CD14-positive monocyte (primary cell): ENCODE data around the gene UGT1A8. TPM values are rescaled to one million over a fixed set of nuclear protein-coding genes. Genes with fewer than 3 reads are reported as not detected.

Source experiments
- DNase-seq, 3 donors: peaks; one replicate each; pipeline ENCODE4 v3.0.0-alpha.2; 2011 to 2022
- H2AFZ ChIP-seq: 2 replicates; pipeline ENCODE4 v1.6.0; 2012; ENCODE audit warnings: mild to moderate bottlenecking, low read depth, low read length, inconsistent platforms; ENCODE audit not compliant: insufficient read depth, poor library complexity, severe bottlenecking
- H3K27ac ChIP-seq, 2 donors: 1 replicate in 1 of 2; 2 replicates in 1 of 2; pipeline ENCODE4 v1.5.1; 2012 to 2013; ENCODE audit warnings: low read length in 2 of 2, control low read depth in 1 of 2, inconsistent platforms in 1 of 2, low read depth in 1 of 2, mild to moderate bottlenecking in 1 of 2
- H3K27me3 ChIP-seq, 2 donors: one replicate each; pipeline versions ENCODE4 v1.6.0 to v1.6.1; 2011 to 2013; ENCODE audit warnings: low read length in 2 of 2; ENCODE audit not compliant: control insufficient read depth in 2 of 2, insufficient read depth in 2 of 2
- H3K36me3 ChIP-seq, 2 donors: replicated peaks in 1 of 2; 1 replicate in 1 of 2; 2 replicates in 1 of 2; pipeline versions ENCODE4 v1.5.1 to v1.6.1; 2012 to 2013; ENCODE audit warnings: low read length in 2 of 2, control low read depth in 1 of 2, inconsistent platforms in 1 of 2, mild to moderate bottlenecking in 1 of 2; ENCODE audit not compliant: insufficient read depth in 2 of 2, control insufficient read depth in 1 of 2
- H3K4me1 ChIP-seq, 2 donors: 1 replicate in 1 of 2; 2 replicates in 1 of 2; pipeline versions ENCODE4 v1.5.1 to v1.6.1; 2012 to 2013; ENCODE audit warnings: low read length in 2 of 2, control low read depth in 1 of 2, inconsistent platforms in 1 of 2, mild to moderate bottlenecking in 1 of 2, moderate library complexity in 1 of 2; ENCODE audit not compliant: insufficient read depth in 2 of 2, control insufficient read depth in 1 of 2
- H3K4me2 ChIP-seq: replicated peaks from 2 replicates; pipeline ENCODE3; 2012; ENCODE audit warnings: low read length, moderate library complexity, mild to moderate bottlenecking; ENCODE audit not compliant: poor library complexity, severe bottlenecking; ENCODE audit errors: extremely low read depth
- H3K4me3 ChIP-seq, 3 experiments: fragments of 200-600 bp in 1 of 3; sonication (generic) in 1 of 3; replicated peaks in 1 of 3; 1 replicate in 2 of 3; 2 replicates in 1 of 3; pipeline ENCODE4 v1.5.1; 2011 to 2013; ENCODE audit warnings: low read length in 3 of 3, mild to moderate bottlenecking in 3 of 3, control low read depth in 2 of 3, low read depth in 2 of 3, inconsistent platforms in 1 of 3, moderate library complexity in 1 of 3
- H3K79me2 ChIP-seq: 2 replicates; pipeline ENCODE4 v1.6.0; 2012; ENCODE audit warnings: mild to moderate bottlenecking, control low read depth, inconsistent platforms, low read length, moderate library complexity; ENCODE audit not compliant: insufficient read depth
- H3K9ac ChIP-seq: 2 replicates; pipeline ENCODE4 v1.6.0; 2017; ENCODE audit warnings: low read length, mild to moderate bottlenecking; ENCODE audit not compliant: insufficient read depth, poor library complexity, severe bottlenecking
- H3K9me3 ChIP-seq, 2 donors: replicated peaks in 1 of 2; 1 replicate in 1 of 2; 2 replicates in 1 of 2; pipeline versions ENCODE4 v1.5.1 to v1.6.1; 2012 to 2013; ENCODE audit warnings: low read length in 2 of 2, control low read depth in 1 of 2; ENCODE audit not compliant: control insufficient read depth in 1 of 2, insufficient read depth in 1 of 2
- H4K20me1 ChIP-seq: 2 replicates; pipeline ENCODE4 v1.6.0; 2012; ENCODE audit warnings: mild to moderate bottlenecking, low read length, control low read depth, moderate library complexity; ENCODE audit not compliant: insufficient read depth
- H3K27ac Mint-ChIP-seq, 7 donors: one replicate each; pipeline ENCODE4 v1.8.0; 2020; ENCODE audit warnings: mild to moderate bottlenecking in 7 of 7, mixed read lengths in 7 of 7, moderate library complexity in 6 of 7, inconsistent platforms in 2 of 7
- H3K27me3 Mint-ChIP-seq, 3 donors: one replicate each; pipeline ENCODE4 v1.8.0; 2021 to 2022; ENCODE audit warnings: low read depth in 3 of 3, mild to moderate bottlenecking in 3 of 3, mixed read lengths in 3 of 3, moderate library complexity in 3 of 3, inconsistent platforms in 1 of 3
- H3K36me3 Mint-ChIP-seq, 2 donors: one replicate each; pipeline ENCODE4 v1.8.0; 2020; ENCODE audit warnings: mixed read lengths in 2 of 2, inconsistent platforms in 1 of 2, mild to moderate bottlenecking in 1 of 2
- H3K4me1 Mint-ChIP-seq: one replicate; pipeline ENCODE4 v1.8.0; 2020; ENCODE audit warnings: mild to moderate bottlenecking, mixed read lengths
- H3K4me3 Mint-ChIP-seq, 2 donors: one replicate each; pipeline ENCODE4 v1.8.0; 2020; ENCODE audit warnings: mild to moderate bottlenecking in 2 of 2, mixed read lengths in 2 of 2, moderate library complexity in 1 of 2
- H3K9me3 Mint-ChIP-seq, 7 donors: one replicate each; pipeline ENCODE4 v1.8.0; 2020 to 2022; ENCODE audit warnings: mixed read lengths in 7 of 7, mild to moderate bottlenecking in 6 of 7, moderate library complexity in 6 of 7, inconsistent platforms in 2 of 7
- WGBS: methylation state at CpG from one replicate; pipeline ENCODE4 v1.1.5; 2013; ENCODE audit warnings: missing lambda C conversion rate; ENCODE audit not compliant: insufficient coverage; 5-methylcytosine and 5-hydroxymethylcytosine counted together
- intact Hi-C, 2 donors: fragments of 100-400 bp; cut with micrococcal nuclease; formaldehyde crosslinking; loops; one replicate each; pipeline versions ENCODE4 v1.15.0 to v1.15.1; 2023
- polyA plus RNA-seq, 3 donors: library from polyadenylated mRNA; depleted of rRNA in 1 of 3; unstranded in 2 of 3; stranded (reverse) in 1 of 3; fragments of 300-500 nt in 2 of 3; fragments of >200 nt in 1 of 3; fragmentation: Illumina TruSeq in 2 of 3; gene quantifications; 1 replicate in 2 of 3; 2 replicates in 1 of 3; pipeline ENCODE4 v1.2.3, GENCODE V29; 2012 to 2021
- TF ChIP-seq, protein P1 (sequence below): fragments of 200-600 bp; IDR thresholded peaks from one replicate; pipeline ENCODE4 v1.8.0; 2022; ENCODE audit warnings: antibody characterized with exemption, mild to moderate bottlenecking

UGT1A8 gene
- polyA plus RNA-seq, 3 donors: not detected

DNA sequence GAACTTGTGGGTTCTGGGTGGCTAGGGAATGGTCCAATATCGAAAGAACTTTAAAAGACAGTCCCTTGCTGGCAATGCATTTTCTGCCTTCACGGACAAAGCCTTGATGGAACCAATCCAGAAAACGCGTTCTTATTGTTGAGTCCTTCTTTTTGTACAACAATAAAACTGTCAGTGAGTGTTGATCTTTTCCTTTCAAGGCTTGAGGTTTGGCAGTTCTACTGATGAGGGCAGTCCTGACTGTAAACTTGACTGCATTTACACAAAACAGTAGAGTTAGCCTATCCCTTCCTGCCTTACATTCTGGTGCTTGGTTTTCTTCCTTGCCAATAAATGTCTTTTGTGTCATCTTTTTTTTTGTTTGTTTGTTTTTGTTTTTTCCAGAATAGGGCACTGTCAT, 61.8 kb downstream of the UGT1A8 start:
- Histone ChIP-seq H3K36me3 (no peaks in the 10 kb centered on the region), H3K9me3 (no peaks in the 10 kb centered on the region), H3K9ac (no peak overlapping the region), H2AFZ (no peak overlapping the region), H3K27ac (no peak overlapping the region), H3K4me2 (no peak overlapping the region), H3K27me3 (no peaks in the 10 kb centered on the region), H3K4me1 (no peaks in the 10 kb centered on the region), H3K4me3 (no peak overlapping the region), H3K79me2 (no peaks in the 10 kb centered on the region), H4K20me1 (no peaks in the 10 kb centered on the region)
- Mint-ChIP-seq H3K27me3 (peaks cover 0 to 4% (median 0%) of the 10 kb centered on the region in 3 donors), H3K4me3 (no peak overlapping the region), H3K36me3 (no peaks in the 10 kb centered on the region), H3K9me3 (no peaks in the 10 kb centered on the region), H3K4me1 (peaks cover 2% of the 10 kb centered on the region), H3K27ac (no peak overlapping the region)
- no peak for DNase-seq
- intact Hi-C loops: no loop called here
- TF ChIP-seq, protein P1, sequence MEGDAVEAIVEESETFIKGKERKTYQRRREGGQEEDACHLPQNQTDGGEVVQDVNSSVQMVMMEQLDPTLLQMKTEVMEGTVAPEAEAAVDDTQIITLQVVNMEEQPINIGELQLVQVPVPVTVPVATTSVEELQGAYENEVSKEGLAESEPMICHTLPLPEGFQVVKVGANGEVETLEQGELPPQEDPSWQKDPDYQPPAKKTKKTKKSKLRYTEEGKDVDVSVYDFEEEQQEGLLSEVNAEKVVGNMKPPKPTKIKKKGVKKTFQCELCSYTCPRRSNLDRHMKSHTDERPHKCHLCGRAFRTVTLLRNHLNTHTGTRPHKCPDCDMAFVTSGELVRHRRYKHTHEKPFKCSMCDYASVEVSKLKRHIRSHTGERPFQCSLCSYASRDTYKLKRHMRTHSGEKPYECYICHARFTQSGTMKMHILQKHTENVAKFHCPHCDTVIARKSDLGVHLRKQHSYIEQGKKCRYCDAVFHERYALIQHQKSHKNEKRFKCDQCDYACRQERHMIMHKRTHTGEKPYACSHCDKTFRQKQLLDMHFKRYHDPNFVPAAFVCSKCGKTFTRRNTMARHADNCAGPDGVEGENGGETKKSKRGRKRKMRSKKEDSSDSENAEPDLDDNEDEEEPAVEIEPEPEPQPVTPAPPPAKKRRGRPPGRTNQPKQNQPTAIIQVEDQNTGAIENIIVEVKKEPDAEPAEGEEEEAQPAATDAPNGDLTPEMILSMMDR: no peak
- 71% methylated on average over 4 of the region's 4 CpGs for WGBS

DNA sequence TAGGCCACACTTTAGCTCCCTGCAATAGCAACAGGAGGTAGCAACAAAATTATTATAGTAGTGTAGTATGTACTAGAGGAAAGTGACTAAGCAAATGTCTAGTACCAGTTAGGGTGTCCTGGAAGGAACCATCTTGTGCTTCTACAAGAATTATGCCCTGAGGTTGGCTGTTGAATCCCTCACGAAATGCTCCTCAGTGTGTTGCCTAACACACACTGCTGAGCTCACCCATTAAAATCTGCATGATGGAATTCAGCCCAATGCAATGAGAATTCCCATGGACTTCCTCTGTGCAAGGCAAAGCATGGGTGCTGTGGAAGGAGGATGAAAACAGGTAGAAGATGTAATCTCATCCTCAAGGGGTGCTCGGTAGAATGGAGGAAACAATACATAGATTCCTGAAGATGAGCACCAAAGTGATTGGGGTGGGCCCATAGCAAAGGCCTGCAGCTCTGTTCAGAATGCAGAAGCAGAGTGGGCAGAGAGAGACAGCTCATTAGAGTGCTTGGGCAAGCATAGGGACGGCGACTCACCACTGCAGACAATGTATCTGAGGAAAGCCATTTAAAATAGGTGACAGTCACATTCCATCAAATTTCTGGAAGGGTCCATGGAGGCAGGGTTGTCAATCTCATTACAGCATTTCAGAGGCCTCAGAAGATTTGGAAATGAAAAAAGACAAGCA, 63.1 kb downstream of the UGT1A8 start:
- H3K27me3 Mint-ChIP-seq: peaks cover 0 to 4% (median 0%) of the 10 kb centered on the region in 3 donors
- intact Hi-C loops: no loop called here
- no peaks in the 10 kb centered on the region for H3K27me3 ChIP-seq
- TF ChIP-seq, protein P1: no peak
- H3K27ac ChIP-seq: no peak overlapping the region
- no peaks in the 10 kb centered on the region for H4K20me1 ChIP-seq
- DNase-seq: no peak
- no peaks in the 10 kb centered on the region for H3K9me3 Mint-ChIP-seq
- peaks cover 2% of the 10 kb centered on the region for H3K4me1 Mint-ChIP-seq
- no peaks in the 10 kb centered on the region for H3K9me3 ChIP-seq
- no peak overlapping the region for H3K4me3 ChIP-seq
- H2AFZ ChIP-seq: no peak overlapping the region
- no peak overlapping the region for H3K9ac ChIP-seq
- H3K4me3 Mint-ChIP-seq: no peak overlapping the region
- H3K36me3 Mint-ChIP-seq: no peaks in the 10 kb centered on the region
- no peak overlapping the region for H3K4me2 ChIP-seq
- no peaks in the 10 kb centered on the region for H3K79me2 ChIP-seq
- 90% methylated on average over 4 of the region's 4 CpGs for WGBS
- no peaks in the 10 kb centered on the region for H3K36me3 ChIP-seq
- H3K4me1 ChIP-seq: no peaks in the 10 kb centered on the region
- H3K27ac Mint-ChIP-seq: no peak overlapping the region
